ENCODE data around the gene TTN. TPM values are rescaled to one million over a fixed set of nuclear protein-coding genes. Genes with fewer than 3 reads are reported as not detected.
A peak's percentile ranks its signal among the peaks of the same experiment; 100 is the strongest.

TTN gene
- total and polyA plus RNA-seq, 2 experiments from 2014 or later = 12.5 to 15.7 TPM

DNA sequence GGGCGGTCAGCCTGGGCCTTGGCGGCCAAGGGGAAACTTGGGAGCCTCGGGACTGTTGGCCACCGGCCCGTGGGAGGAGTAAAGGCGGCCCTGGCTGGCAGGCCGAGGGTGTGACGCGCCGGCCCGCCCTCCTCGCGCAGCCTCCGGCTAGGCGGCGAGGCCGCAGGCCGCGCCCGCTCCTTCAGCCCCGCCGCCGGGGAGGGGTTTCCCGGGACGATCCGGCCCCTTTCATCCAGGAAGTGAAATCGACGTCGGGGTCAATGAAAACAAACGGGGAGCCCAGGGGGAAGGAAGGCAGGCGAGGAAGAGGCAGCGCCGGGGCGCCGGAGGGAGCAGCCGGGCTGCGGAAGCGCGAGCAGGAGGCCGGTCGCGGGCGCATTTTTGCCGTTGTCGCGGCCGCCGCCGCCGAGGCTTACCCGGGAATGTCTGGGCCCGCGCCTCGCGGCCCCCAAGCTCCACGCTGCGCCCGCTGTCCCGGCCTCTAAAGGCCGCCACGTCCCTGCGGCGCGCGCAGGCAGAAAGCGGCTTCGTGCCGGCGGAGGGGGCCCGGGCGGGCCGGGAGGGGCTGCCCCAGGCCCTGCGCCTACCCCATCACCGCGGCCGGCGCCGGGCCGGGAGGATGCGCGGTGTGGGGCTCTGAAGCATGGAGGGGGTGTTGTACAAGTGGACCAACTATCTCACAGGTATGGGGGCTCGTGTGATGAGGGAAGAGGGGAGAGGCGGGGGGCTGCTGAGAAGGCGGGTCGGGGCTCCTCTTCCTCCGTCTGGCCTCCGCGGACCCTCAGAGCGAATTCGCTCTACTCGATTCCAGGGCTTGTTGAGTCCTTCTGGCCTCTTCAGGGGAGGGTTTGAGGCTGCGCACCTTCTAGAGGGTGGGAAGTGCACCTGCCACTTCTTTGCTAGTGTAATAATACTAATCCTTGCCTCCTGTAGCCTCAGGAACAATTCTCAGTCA, 326.7 kb downstream of the TTN start, which contains the start of gene PLEKHA3:
Gene PLEKHA3, plus strand, starts transcription at position 231 of the 955 bp plus-strand sequence. Its CDS starts 413 bp downstream, at position 644.
- Mint-ChIP-seq H3K4me1 (peaks cover 27% of the 10 kb centered on the region), H3K4me3 (peak within 1 kb of the TSS; percentile 90), H3K36me3 (ENCODE audit: low read depth) (no peaks in the 10 kb centered on the region; the same call in 2 of the 3 replicates), H3K27me3 (ENCODE audit: insufficient read depth, low read depth, poor library complexity) (peaks cover 2% of the 10 kb centered on the region), H3K27ac (peak within 1 kb of the TSS; percentile 96), H3K9me3 (no peaks in the 10 kb centered on the region; the same call in 2 of the 3 replicates)
- Histone ChIP-seq H3K4me1 (ENCODE audit: insufficient read depth) (peaks cover 16% of the 10 kb centered on the region; the same call in 1 of the 2 replicates), H3K36me3 (ENCODE audit: insufficient read depth) (no peaks in the 10 kb centered on the region), H3K27ac (ENCODE audit: low read depth) (peak within 1 kb of the TSS; percentile 33; the same call in 1 of the 2 replicates), H3K27me3 (ENCODE audit: insufficient read depth) (0 out of 2 replicates have a peak, but pooled peaks cover 8% of the 10 kb centered on the region), H4K20me1 (replicated peaks; ENCODE audit: insufficient read depth) (peaks cover 3% of the 10 kb centered on the region; the same call in 1 of the 2 replicates), H2AFZ (peak within 1 kb of the TSS; percentile 84), H3F3A (replicated peaks; ENCODE audit: low read depth) (peaks cover 2% of the 10 kb centered on the region; the same call in 1 of the 2 replicates), H3K79me2 (replicated peaks; ENCODE audit: insufficient read depth) (peaks cover 38% of the 10 kb centered on the region), H3K4me2 (peak within 1 kb of the TSS; percentile 97), H3K9me2 (ENCODE audit: insufficient read depth) (no peaks in the 10 kb centered on the region), H3K4me3 (peak within 1 kb of the TSS; percentile 95)
- ATAC-seq = peak; percentile 83
- TF ChIP-seq ZNF462 (CRISPR knock-in tag; IDR thresholded peaks at IDR 0.05) (no peak), STAT1 (IDR thresholded peaks at IDR 0.05; ENCODE audit: unreplicated experiment) (no peak), EZH2 (IDR thresholded peaks at IDR 0.05; ENCODE audit: low read depth, unreplicated experiment) (no peak), EZH2phosphoT487 (IDR thresholded peaks at IDR 0.05; ENCODE audit: unreplicated experiment) (no peak), ZNF331 (CRISPR knock-in tag; IDR thresholded peaks at IDR 0.05; ENCODE audit: low read depth) (no peak), ETS1 (IDR thresholded peaks at IDR 0.05) (no peak), CREB1 (CRISPR knock-in tag; IDR thresholded peaks at IDR 0.05; ENCODE audit: low read depth) (peak; percentile 71), ZNF114 (CRISPR knock-in tag; IDR thresholded peaks at IDR 0.05) (no peak), JUNB (IDR thresholded peaks at IDR 0.05; ENCODE audit: unreplicated experiment) (no peak), POLR2AphosphoS5 (IDR thresholded peaks at IDR 0.05; ENCODE audit: low read depth) (peak; percentile 56; the same call in 1 of the 2 replicates), NANOG (IDR thresholded peaks at IDR 0.05; ENCODE audit: borderline replicate concordance) (no peak)
- TF ChIP-seq, protein P1, sequence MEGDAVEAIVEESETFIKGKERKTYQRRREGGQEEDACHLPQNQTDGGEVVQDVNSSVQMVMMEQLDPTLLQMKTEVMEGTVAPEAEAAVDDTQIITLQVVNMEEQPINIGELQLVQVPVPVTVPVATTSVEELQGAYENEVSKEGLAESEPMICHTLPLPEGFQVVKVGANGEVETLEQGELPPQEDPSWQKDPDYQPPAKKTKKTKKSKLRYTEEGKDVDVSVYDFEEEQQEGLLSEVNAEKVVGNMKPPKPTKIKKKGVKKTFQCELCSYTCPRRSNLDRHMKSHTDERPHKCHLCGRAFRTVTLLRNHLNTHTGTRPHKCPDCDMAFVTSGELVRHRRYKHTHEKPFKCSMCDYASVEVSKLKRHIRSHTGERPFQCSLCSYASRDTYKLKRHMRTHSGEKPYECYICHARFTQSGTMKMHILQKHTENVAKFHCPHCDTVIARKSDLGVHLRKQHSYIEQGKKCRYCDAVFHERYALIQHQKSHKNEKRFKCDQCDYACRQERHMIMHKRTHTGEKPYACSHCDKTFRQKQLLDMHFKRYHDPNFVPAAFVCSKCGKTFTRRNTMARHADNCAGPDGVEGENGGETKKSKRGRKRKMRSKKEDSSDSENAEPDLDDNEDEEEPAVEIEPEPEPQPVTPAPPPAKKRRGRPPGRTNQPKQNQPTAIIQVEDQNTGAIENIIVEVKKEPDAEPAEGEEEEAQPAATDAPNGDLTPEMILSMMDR (conservative IDR thresholded peaks at IDR 0.05; ENCODE audit: low read depth in 2 of 2) = no peak
- TF ChIP-seq, protein P2, sequence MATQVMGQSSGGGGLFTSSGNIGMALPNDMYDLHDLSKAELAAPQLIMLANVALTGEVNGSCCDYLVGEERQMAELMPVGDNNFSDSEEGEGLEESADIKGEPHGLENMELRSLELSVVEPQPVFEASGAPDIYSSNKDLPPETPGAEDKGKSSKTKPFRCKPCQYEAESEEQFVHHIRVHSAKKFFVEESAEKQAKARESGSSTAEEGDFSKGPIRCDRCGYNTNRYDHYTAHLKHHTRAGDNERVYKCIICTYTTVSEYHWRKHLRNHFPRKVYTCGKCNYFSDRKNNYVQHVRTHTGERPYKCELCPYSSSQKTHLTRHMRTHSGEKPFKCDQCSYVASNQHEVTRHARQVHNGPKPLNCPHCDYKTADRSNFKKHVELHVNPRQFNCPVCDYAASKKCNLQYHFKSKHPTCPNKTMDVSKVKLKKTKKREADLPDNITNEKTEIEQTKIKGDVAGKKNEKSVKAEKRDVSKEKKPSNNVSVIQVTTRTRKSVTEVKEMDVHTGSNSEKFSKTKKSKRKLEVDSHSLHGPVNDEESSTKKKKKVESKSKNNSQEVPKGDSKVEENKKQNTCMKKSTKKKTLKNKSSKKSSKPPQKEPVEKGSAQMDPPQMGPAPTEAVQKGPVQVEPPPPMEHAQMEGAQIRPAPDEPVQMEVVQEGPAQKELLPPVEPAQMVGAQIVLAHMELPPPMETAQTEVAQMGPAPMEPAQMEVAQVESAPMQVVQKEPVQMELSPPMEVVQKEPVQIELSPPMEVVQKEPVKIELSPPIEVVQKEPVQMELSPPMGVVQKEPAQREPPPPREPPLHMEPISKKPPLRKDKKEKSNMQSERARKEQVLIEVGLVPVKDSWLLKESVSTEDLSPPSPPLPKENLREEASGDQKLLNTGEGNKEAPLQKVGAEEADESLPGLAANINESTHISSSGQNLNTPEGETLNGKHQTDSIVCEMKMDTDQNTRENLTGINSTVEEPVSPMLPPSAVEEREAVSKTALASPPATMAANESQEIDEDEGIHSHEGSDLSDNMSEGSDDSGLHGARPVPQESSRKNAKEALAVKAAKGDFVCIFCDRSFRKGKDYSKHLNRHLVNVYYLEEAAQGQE (IDR thresholded peaks at IDR 0.05; ENCODE audit: unreplicated experiment) = no peak
- peak; percentile 95 for DNase-seq (ENCODE audit: low spot score)
